Stomach (tissue), 4 donors: ENCODE measurements around the gene COL23A1.

Experiments used
- CTCF ChIP-seq, 7 experiments: fragments of 450-650 bp in 4 of 7; fragments of 200-600 bp in 3 of 7; sonication (generic) in 3 of 7; IDR thresholded peaks; one replicate each; pipeline ENCODE4 v1.5.1; 2016 to 2019; ENCODE audit warnings: antibody characterized with exemption in 7 of 7, control low read depth in 2 of 7, mild to moderate bottlenecking in 1 of 7
- EP300 ChIP-seq: sonication (generic); formaldehyde crosslinking; IDR thresholded peaks from one replicate; pipeline ENCODE4 v1.6.1; 2017; ENCODE audit warnings: antibody characterized with exemption
- POLR2A ChIP-seq, 4 donors: fragments of 450-650 bp; IDR thresholded peaks; one replicate each; pipeline ENCODE4 v1.6.1; 2016; ENCODE audit warnings: antibody characterized with exemption in 4 of 4, control low read depth in 2 of 4, mild to moderate bottlenecking in 1 of 4, moderate library complexity in 1 of 4
- POLR2AphosphoS5 ChIP-seq, 3 donors: sonication (generic); formaldehyde crosslinking; IDR thresholded peaks; one replicate each; pipeline ENCODE4 v1.6.1; 2016; ENCODE audit warnings: antibody characterized with exemption in 3 of 3

- TF ChIP-seq CTCF (IDR thresholded peaks at IDR 0.05) (no peak), POLR2A (IDR thresholded peaks at IDR 0.05) (no peak), EP300 (no peak), POLR2AphosphoS5 (IDR thresholded peaks at IDR 0.05) (no peak)
Observed at GRCh38 chr5:178340637-178341036, 249.6 kb downstream of the COL23A1 start.
